Activated CD4-positive, alpha-beta T cell treated with anti-CD3 and anti-CD28 coated beads for 48 hours (primary cell): ENCODE data around the gene ZBTB16.
A peak's percentile ranks its signal among the peaks of the same experiment; 100 is the strongest.

Experiments
- DNase-seq: peaks from one replicate; pipeline ENCODE4 v3.0.0-alpha.2; 2020

Gene ZBTB16

DNA sequence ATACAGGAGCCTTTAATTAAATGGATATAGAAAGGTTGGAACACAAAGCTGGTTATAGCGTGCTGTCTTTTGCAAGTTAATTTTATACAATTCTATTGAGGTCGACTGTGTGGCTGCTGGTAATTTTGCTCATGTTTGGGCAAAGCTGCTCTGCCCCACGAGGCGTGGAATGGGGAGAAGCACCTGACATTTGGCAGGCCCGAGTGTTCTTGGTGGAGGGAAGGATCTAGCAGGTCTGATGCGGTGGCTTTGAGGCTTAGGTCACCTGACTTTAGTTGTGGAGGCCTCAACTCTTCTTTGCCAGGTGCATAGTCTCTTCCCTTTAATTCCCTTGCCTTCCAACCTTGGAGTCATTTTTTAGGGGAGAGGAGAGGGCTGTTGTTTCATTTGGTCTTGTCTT lies 97.3 kb downstream of the ZBTB16 start:
- DNase-seq, result no peak

DNA sequence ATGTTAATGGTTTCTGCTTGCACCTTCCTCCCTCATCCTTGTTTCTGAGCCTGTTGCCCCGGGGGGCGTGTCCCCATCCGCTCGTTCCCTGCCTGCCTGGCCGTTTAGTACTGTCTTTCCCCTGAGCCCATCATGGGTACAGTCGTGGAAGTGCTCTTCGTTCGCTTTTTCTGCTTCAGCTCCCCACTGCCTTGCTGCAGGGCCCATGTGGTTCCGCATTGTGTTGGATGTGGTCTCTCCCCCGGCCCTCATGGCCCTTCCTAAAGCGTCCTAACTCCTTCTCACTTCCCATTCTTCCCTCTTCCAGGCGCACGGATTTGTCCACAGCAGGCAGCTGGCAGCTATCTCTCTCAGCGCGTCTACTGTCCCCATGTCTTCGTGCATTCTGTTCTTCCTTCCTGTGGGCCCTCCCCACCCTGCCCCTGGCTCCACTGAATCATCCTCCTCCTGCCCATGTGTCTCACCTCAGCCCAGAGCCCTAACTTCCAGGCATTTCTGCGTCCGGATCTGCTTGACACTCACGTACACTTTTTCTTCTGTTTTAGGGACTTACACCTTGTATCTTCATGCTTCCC lies 98.1 kb downstream of the ZBTB16 start:
- no peak for DNase-seq

DNA sequence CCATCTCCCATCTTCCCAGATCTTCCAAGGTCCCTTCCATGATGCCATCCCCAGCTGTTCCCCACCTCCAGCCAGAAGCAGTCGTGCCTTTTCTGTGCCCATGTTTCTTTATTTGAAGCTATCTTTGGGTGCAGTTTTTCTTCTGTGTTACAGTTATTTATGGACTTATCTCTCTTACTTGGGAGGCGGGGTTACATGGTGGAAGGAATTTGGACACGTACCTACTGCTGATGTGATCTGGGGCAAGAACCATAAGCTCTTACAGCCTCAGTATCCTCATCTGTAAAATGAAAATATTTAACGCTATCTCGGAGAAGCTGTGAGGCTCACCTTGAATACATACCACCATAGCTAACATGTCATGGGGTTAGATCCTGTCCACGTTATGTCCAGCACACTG lies 98.9 kb downstream of the ZBTB16 start:
- no peak for DNase-seq

DNA sequence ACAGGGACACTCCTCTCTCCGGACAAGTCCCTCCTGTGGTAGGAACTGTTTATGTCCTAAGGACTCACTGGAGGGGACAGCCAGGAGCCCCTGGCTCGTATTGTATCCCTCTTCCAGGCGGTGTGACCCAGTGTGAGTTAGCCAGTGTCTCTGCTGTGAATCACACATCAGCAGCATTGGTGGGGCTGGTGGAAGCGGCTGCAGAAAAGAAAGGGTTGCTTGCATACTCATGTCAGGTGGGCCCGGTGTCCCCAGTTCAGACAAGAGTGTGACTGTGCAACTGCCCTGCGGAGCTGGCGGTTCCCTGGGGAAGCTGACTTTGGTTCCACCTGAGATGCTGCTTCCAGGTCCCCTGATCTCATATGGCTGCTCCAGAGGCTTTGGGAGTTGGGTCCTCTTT lies 99.4 kb downstream of the ZBTB16 start:
- DNase-seq, result no peak

DNA sequence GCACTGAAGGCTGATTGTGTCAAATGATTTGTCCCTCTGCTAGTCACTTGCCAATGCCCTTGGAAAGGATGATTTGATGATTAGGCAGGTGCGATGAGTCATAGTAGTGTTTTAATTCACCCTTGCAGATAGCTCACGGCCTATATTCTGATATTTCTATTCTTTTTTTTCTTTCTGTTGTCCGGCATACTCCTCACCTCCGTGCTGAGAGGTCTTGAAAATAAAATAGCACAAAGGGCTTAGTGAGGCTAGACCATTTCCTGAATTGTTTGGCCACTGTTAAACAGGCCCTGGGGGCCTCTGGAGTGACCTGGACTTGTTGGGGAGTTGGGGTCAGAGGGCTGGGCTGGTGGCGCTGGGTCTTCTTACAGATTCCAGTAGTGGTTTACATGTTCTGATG lies 99.8 kb downstream of the ZBTB16 start:
- DNase-seq, result no peak

DNA sequence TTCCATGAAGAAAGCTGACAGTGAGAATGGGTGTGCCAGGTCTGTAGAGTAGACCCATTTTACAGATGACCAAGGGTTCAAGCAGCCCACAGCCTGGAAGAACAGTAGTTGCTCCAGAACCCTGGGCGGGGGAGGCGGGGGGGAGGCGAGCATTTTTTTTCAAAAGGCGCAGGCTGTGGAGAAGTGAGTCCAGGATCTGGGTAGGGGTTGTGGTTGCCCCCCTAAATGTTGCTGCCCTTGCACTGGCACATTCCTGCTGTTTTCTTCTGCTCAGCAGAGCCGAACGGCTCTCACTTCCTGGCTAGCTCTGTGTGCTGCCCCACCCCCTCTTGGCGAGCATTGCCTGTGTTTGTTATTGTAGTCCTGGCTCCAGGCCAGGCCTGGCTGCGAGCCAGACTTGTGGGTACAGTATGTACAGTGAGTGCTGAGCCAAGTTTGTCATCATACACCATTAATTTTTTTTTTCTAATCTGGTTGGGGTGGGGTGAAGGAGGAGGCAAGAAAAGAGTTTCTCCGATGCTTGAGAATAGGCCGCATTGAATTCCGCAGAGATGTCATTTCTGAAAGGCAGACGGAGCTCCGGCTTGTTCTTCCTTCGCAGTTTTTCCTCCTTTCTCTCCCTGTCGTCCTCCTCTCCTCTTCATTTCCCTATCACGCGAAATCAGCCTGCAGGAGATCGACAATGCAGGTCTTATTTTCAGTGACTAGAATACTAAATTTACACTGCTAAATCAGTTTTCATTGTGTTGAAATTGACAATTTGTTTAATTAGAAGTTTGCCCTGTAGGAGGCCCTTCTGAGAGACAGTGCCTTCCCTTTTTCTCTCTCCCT lies 100.5 kb downstream of the ZBTB16 start:
- peak; percentile 92 for DNase-seq

DNA sequence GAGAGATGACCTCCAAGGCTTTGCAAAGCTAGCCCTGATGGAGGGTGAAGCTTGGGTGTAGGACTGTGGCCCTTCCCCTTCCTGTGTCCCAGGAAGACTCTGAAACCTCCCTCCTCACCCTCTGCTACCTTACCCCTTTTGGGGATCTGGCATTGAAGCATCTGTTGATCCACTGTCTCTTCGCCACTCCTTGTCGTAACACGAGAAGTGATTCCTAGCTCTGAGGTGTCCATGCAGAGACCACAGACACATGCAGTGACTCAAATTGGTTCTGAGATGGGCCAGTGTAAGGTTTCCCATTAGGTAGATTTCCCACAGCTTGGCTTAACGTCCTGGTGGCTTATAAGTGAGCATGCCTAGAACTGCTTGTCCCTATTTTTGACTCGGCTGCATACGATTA lies 101.4 kb downstream of the ZBTB16 start:
- DNase-seq, result no peak

DNA sequence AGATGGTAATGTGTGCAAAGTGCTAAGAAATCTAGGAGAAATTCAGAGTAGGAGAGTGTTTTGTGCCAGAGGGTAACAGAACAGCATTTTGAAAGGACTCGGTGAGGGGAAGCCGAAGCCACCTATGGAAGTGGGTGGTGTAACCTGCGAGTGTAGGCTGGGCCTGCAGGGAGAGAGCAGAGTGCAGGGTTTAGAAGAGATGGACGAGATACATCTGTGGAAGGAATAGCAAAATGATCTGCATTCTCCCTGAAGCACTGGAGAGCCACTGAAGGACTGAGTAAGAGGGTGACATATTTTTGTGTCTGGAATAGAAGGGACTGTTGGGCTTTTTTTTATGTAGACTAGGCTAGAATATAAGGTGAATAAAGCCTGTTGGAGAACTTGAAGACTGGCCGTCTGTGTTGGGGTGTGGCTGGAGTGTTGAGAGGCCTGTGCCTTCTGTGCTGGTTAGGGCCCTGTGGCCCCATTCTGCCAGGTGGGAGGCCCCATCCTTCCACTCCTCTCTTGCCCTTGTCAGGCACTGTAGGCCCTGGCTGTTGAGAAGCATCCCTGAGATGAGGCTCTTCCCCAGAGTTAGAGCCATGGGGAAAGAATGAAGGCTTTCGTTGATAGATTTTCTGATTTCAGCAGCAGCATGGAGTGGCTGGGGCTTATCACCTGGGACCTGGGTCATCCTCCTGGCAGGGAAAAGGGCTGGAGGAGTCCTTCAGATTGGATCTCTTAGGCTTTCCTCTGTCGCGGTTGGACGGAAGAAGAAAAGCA lies 102.2 kb downstream of the ZBTB16 start:
- DNase-seq, result no peak

DNA sequence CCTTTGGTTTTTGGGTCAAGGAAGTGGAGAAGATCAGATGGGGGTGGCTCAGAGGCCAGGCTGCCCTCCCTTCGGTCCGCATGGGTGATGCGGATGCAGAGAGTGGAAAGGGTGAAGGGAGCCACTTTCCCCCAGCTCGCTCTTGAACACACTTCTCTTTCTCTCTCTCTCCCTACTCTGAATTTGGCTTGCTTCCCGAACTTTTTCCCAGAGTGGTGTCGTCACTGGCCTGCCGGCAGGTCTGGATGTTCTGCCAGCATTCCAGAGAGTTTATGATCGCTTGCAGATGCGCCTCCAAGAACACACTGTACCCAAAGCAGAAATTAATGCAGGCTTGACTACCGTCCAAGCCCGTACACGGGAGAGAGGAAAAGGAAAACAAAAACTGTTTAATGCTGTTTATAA lies 103.2 kb downstream of the ZBTB16 start:
- DNase-seq, result no peak

DNA sequence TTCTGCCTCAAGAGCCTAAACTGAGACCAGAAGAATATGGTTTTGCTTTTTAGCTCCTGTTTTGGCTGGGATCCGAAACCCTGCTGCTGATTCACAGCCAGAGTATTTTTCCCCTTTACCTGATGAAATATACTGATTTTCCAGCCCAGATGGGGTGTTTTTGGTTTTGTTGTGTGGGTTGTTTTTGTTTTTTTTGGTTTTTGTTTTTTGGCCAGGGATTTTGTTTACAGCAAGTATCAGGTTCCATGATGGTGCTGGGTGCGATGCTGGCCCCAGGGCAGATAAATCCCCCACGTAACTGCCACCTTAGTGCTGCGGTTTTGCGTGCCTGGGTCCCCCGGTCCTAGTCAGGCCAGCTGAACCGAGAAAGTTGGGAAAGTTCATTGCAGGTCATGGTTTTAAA lies 103.7 kb downstream of the ZBTB16 start:
- no peak for DNase-seq

DNA sequence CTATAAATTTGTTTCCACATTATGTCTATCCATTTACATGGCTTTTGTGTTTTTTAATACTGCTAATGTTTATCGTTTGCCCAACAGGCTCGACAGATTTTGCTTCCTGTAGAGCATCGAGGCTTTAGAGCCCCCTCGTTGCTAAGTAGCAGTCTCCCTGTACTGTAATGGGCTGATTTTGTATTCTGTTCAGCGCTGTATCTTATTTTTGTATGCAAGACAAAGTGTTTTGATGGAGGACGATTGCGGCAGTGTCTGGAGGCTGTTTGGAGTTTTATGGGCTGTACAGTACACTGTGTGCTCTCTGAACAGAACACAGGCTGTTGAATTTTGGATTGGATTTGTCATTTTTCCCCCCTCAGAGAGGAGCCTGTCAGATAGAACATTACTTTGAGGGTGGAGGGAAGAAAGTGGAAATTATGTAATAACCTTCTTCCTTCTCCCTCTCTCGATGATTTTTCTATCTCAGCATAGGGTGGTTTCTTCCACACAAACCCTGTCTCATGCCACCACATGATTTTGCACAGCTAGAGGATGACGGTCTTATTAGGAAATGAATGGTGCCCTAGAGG lies 104.4 kb downstream of the ZBTB16 start:
- no peak for DNase-seq

DNA sequence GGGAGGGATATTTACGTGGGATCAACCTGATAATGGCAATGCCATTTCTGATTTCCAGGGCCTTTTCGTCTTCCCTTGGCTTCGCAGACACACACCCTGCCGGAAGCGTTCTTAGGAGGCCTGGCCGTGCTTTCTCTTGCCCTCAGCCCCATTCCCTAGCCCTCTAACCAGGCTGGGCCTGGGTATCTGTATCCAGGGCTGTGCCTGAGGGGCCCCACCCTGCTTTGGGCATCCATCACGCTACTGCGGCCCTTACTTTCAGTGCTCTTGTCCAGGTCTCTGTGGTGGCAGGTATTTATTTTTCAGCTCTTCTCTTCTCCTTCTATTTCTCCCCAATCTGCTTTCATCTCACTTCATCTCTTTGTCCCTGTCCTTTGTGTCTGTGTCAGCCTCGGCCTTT lies 105.0 kb downstream of the ZBTB16 start:
- no peak for DNase-seq

DNA sequence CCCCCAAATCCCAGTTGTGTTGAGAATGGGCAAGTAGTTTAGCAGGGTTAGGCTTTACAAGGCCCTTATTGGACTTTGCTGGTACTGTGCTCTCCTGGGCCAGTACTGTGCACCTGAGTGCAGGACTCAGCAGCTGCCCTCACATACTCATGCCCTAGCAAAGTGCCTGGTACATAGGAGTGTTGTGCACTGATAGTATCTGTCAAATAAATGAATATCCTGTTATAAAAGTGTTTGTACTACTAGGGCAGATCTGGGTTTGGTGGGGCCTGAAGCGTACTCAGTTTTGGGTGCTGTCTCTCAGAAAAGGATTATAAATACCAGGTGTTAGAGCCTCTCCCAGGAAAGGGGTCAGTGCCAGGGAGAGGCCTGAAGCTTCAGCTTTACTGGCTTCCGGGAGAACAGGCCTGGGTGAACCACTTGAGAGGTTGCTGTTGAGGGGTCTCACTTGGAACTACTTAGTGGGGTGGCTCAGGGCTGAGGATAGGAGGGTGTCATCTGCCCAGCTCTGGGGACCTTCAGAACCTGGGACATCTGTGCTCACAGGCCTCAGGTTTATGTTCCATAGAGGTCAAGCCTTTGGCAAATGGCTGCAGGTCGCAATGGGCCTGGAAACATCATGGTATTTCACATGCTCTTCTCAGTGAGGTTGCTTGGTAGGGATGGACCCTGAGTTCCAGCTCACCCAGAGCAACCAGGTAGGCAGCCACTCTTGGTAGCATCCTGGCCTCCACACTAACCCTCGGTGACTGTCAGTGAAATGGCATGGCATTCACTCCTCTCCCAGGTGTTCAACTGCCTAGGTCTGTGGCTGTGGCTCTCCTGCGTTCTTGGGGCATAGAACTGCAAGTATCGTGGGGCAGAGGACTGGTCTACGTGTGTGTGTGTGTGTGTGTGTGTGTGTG lies 106.1 kb downstream of the ZBTB16 start:
- DNase-seq, result no peak

DNA sequence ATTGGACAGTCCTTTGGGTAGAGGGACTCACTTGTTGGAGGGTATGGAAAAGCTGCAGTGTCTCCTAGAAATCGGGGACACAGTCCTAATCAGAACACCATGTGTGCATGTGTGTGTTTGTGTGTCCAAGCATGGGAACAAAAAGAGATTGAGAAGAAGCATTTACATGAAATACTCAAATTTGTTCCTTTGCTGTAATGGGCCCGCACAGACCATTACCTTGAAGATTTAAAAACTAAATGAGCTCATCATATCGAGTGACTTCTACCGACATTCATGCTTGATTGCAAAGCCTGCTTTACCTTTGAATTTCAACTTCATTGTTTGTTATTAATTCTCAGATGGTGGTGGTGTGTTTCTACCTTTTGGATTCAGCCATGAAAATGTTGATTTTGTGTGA lies 106.9 kb downstream of the ZBTB16 start:
- no peak for DNase-seq

DNA sequence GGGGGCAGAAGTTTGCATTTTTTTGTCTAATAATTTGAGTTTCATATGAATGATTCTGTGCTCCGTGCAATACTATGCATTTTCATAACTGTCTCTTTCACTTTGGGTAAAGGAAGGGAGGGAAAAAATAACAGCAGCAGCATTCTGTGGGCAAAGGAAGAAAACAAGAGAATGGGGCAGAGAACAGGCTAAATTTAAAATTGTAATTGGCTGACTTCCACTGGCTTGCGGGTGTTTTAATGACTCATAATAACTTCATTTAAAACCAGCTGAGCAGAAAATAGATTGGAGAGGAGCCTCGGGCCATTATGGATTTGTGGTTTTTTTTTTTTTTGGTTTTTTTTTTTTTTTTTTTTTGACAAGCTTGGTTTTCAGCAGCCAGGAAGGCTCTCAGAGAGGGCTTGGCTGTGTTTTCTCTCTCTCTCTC lies 107.4 kb downstream of the ZBTB16 start:
- DNase-seq, result no peak

DNA sequence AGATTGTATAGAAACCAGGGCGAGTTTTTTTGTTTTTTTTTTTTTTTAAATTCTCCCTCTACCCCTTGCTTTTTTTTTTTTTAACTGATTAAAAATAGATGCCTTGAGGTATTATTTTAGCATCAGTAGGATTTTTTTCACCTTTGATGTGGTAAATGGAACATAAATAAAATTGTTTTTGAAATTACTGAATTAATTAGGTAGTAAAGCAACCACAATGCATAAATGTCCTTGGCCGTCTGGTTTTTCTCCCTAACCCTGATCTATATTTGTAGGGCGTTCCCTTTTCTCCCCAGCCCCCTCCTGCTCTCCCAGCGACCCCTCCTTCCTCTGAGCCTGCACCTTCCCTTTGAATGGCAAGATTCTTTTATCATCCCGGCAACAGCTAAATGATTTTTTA lies 107.8 kb downstream of the ZBTB16 start:
- no peak for DNase-seq

DNA sequence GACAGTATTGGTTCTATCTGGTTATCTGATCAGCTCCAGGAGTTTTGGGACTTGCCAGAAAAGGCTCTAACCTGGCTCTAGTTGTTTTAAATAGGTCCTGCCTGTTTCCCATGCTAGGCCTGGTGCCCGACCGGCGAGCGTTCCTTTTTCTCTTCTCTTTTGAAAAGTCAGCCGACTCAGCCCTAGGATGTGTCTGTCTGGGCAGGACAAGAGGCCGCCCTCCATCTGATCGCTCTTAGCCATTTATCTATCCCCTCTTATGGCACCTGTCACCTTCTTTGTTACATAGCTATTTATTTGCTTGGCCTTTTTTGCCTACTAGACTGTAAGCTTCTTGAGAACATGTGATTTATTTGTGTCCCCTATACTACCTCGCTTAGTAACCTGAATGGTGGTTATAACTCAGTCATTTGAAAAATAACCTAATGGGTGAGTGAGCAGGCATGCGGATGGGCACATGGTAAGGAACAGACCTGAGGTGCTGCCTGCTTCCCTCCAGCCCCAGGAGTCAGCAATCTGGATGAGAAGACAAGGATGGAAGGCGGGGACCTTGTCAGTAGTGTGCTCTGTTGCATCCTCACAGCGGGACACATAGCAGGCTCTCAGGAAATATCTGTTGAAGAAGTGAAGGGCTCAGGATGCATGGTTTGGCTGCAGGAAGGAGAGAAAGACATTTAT lies 108.4 kb downstream of the ZBTB16 start:
- no peak for DNase-seq

DNA sequence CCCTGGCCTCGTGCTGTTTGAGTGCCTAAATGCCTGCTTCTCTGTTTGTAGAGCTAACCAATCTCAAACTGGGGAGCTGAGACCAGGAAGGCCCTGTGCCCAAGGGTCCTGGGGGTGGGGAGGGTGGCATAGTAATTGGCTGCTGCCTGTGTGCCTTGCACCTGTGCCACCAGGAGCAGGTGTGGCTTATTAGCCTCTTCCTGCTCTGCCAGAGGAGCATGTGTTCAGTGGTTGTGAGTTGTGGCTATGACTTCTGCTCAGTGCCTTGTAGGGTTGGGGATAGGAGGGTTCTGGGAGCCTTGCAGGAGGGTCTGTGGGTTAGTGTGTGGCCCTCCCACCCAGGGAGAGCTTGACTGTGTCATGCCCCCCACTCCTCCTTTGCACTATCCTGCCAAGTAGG lies 109.2 kb downstream of the ZBTB16 start:
- no peak for DNase-seq

DNA sequence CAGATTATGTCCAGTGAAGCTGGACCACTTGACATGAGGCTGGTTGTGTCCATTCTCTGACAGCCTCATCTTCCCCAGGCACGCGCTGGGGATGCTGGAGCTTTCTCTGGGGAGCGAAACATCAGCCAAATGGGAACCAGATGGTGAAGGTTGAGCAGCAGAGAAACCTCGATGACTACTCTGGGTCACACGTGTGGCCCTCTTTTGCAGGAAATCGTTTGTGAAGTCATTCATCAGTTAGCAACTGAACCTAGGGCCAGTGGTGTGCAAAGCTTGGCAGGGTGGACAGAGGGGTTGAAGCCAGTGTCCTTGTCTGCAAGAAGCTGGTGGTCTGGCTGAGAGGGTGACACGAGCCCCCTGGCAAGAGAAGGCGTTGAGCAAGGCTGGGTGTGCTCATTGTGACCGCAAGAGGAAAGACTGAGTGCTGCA lies 109.8 kb downstream of the ZBTB16 start:
- DNase-seq, result no peak

DNA sequence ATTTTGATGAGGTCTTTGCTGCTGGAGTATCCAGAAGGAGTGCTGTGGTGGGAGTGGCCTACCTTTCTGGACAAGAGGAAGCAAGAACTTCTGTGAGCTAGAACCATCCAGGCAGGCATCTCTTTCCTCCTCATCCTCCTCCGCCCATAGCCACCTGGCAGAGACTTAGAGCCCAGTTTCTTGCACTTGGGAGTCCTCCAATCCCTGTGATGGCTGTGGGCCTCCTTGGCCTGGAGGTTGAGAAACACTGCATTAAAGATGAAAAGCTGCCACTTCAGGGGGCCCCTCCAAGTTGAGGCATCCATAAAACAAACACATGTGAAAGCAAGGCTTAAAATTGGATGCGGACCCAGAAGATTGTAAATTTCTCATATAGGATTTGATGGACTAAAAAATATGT lies 110.3 kb downstream of the ZBTB16 start:
- no peak for DNase-seq

DNA sequence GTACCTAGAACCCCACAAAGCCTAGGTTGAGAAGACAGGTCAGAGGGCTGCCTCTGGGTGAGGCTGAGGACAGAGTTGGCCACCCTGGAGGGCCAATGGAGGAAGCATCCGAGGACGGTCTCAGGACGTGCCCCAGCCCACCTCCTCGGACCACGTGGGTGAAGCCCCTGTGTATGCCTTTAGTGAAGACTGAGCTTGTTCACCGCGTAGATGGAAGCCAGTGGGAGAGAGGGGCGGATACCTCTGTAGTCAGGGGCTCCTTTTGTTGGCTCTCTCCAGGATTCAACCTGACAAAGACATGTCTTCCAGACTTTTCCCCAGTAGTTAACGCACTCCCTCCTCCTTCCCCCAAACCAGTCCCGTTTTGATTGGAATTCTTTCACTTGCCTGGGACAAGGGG lies 110.7 kb downstream of the ZBTB16 start:
- no peak for DNase-seq
